Lower leg skin (tissue), 4 donors: ENCODE measurements around the gene BRWD1. TPM values are rescaled to one million over a fixed set of nuclear protein-coding genes. Genes with fewer than 3 reads are reported as not detected.

Experiments used
- DNase-seq, 2 donors: peaks; one replicate each; pipeline ENCODE4 v3.0.0-alpha.2; 2019; ENCODE audit warnings: low spot score in 2 of 2
- H3K4me3 ChIP-seq: fragments of 200-600 bp; sonication (generic); 2 replicates; pipeline ENCODE4 v1.5.1; 2017; ENCODE audit warnings: mild to moderate bottlenecking, low read depth; ENCODE audit not compliant: poor library complexity, severe bottlenecking
- POLR2A ChIP-seq, 2 donors: fragments of 450-650 bp; IDR thresholded peaks; one replicate each; pipeline ENCODE4 v1.6.1; 2016 to 2017; ENCODE audit warnings: antibody characterized with exemption in 2 of 2, mild to moderate bottlenecking in 1 of 2, moderate library complexity in 1 of 2
- WGBS, 2 donors: methylation state at CpG; one replicate each; pipeline ENCODE4 v1.1.5; 2018; 5-methylcytosine and 5-hydroxymethylcytosine counted together
- intact Hi-C: fragments of 100-400 bp; cut with DNase I; formaldehyde crosslinking; loops from one replicate; pipeline ENCODE4 v1.15.0; 2023; ENCODE audit warnings: low total_unique reads
- total RNA-seq, 4 donors: library from RNA; depleted of rRNA; stranded (reverse); fragments of >200 nt; gene quantifications; one replicate each; pipeline ENCODE4 v1.1.0, GENCODE V29; 2016
- TF ChIP-seq, protein P1 (sequence below), 3 donors: fragments of 450-650 bp; IDR thresholded peaks; one replicate each; pipeline ENCODE4 v1.5.1; 2016; ENCODE audit warnings: antibody characterized with exemption in 3 of 3, mild to moderate bottlenecking in 3 of 3, moderate library complexity in 2 of 3

BRWD1 gene
- total RNA-seq, 4 donors from 2014 or later: 42.2 to 57.2 (median 52.6) TPM

GRCh38 chr21:39134288-39134810 lies 179.1 kb downstream of the BRWD1 start:
- H3K4me3 ChIP-seq: no peak overlapping the region
- no peak for TF ChIP-seq POLR2A (IDR thresholded peaks at IDR 0.05)
- TF ChIP-seq, protein P1, sequence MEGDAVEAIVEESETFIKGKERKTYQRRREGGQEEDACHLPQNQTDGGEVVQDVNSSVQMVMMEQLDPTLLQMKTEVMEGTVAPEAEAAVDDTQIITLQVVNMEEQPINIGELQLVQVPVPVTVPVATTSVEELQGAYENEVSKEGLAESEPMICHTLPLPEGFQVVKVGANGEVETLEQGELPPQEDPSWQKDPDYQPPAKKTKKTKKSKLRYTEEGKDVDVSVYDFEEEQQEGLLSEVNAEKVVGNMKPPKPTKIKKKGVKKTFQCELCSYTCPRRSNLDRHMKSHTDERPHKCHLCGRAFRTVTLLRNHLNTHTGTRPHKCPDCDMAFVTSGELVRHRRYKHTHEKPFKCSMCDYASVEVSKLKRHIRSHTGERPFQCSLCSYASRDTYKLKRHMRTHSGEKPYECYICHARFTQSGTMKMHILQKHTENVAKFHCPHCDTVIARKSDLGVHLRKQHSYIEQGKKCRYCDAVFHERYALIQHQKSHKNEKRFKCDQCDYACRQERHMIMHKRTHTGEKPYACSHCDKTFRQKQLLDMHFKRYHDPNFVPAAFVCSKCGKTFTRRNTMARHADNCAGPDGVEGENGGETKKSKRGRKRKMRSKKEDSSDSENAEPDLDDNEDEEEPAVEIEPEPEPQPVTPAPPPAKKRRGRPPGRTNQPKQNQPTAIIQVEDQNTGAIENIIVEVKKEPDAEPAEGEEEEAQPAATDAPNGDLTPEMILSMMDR (IDR thresholded peaks at IDR 0.05): no peak
- DNase-seq: no peak
- intact Hi-C loops: loop anchor here (5.0 kb wide), 1 partner anchor 332 kb away; no protein-coding TSS in a partner anchor
- 92 to 98% methylated on average over 15 of the region's 15 CpGs for WGBS, 2 donors

Other genes starting within 250 kb of the BRWD1 start
- gene PSMG1, start 130.2 kb downstream of the BRWD1 start, total RNA-seq: 10 to 100 TPM; 16.9 to 36.8 (median 25.5) TPM
- gene HMGN1, start 35.5 kb upstream of the BRWD1 start, total RNA-seq: 100 to 1,000 TPM; 103 to 126 (median 111) TPM
- gene LCA5L, start 132.1 kb upstream of the BRWD1 start, total RNA-seq: under 1 TPM in 3 of 4 donors, not detected in 1; 0.30 to 0.81 (median 0.79) TPM
- gene SH3BGR, start 138.3 kb upstream of the BRWD1 start, total RNA-seq: 1 to 10 TPM in 2 of 4 donors, under 1 TPM in 1, not detected in 1; 0.74 to 3.7 (median 3.5) TPM